GM18909 (cell line): ENCODE data around the gene ADCY5.

ENCODE experiments used
- ATAC-seq: cut with Tn5 transposase; IDR thresholded peaks from one replicate; pipeline ENCODE4 v1.9.1; 2021; ENCODE audit warnings: mild to moderate bottlenecking; ENCODE audit not compliant: unreplicated experiment, poor library complexity

The ADCY5 gene

GRCh38 chr3:123314359-123315270, 134.3 kb downstream of the ADCY5 start:
- ATAC-seq: no peak

- no peak for ATAC-seq
These were observed 135.0 kb downstream of the ADCY5 start for GRCh38 chr3:123313889-123314288.

GRCh38 chr3:123312331-123313265, 136.3 kb downstream of the ADCY5 start:
- no peak for ATAC-seq

GRCh38 chr3:123311201-123311600, 137.7 kb downstream of the ADCY5 start:
- ATAC-seq: no peak

DNA sequence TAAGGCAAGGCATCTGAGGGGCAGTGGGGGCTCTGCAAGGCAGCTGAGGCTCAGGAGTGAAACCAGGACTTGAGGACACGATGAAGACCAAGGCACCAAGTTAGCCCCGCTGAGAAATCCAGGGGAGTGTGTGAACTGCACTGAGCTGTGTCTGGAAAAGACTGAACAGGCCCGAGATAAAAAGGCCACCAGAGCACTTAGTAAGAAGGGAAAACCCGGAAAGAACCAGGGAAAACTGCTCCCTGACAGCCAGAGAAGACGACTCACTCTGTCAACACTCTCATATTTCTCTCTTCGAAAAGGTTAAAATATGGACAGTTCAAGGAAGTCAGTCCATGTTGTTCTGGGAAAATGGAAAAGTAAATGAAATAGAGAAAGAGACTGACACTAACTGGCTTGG, 138.1 kb downstream of the ADCY5 start:
- no peak for ATAC-seq

DNA sequence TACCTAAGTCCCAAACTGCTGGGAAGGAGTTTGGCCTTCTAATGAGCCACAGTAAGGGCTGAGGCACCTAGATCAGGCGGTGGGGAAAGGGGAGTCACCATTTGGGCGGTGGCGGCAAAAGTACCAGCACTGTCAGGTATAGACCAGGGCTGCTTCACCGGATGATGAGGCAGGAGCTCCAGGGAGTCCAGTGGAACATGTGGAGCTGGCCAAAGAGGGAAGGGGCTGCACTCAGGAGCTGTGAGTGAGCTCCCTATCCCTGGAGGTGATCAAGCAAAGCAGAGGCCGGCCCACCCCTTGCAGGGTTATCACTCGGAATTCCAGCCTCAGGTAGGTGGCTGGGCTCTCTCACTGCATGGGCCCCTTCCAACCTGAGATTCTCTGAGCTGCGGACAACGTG, 138.7 kb downstream of the ADCY5 start:
- ATAC-seq: no peak

GRCh38 chr3:123307064-123307463, 141.8 kb downstream of the ADCY5 start:
- no peak for ATAC-seq

GRCh38 chr3:123305192-123305591, 143.7 kb downstream of the ADCY5 start:
- ATAC-seq: no peak

DNA sequence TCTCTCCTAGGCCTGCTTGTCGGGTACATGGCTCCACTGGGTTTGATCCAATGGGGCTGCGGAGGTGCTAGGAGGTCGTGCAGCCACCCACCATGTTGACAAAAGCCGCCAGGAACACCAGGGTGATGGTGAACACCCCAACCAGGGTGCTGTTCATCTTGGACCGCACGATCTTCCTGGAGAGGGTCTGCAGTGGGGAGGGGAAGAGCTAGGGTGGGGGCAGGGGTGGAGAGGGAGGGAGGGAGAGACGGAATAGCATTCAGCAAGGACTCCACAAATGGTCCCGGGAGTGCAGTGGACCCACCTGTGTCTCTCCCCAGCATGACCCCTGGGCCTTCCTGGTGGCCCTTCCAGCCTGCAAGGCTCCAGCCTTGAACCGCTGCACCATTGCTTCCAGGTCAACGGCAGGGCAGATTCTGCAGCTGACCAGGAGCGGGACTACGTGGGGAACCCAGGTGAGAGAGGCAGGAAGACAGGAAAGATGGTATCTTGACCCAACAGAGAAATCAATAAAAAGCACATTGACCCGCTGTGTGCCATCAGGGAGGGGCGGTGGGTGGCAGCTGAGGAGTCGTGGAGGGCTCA, 144.8 kb downstream of the ADCY5 start:
- ATAC-seq: no peak

GRCh38 chr3:123302961-123303360, 145.9 kb downstream of the ADCY5 start:
- no peak for ATAC-seq

DNA sequence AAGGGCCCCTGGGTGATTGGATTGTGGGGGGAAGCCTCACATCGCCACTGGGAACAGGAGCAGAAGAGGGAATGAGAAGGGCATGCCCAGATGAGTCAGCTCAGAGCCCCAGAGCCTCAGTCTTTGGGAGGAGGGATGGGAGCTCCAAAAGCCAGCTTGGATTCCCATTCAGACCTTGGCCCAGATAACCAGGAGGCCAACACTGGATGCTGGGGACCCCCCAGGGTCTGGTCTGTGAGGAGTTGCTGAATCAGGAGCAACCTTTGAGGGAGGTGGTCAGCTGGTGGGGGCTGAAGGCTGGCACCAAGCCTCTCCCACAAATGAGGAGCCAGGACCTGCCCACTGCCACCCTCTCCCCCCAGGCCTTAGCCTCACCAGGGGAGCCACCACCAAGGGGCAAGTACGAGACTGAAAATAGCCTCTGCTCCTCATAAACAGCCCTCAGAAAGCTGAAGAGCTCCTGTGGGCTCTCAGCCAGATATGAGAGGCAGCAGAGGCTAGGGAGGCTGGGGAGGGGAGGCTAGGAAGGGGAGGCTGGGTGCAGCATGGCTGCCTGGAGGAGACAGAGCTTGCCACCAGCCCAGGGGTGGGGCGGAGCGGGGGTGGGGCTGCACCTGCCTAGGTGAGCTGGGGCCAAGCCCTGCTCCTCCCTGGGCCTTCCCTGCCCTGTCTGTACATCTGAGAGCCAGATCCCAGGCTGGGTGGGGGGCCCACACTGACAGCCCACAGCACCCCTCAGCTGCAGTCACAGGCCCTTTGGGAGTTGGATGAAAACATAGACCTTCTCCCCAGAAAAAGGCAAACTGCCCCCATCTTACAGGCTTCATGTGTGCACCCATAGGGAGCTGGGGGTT, 147.3 kb downstream of the ADCY5 start:
- no peak for ATAC-seq

GRCh38 chr3:123300583-123300982, 148.3 kb downstream of the ADCY5 start:
- no peak for ATAC-seq

GRCh38 chr3:123300056-123300455, 148.8 kb downstream of the ADCY5 start:
- ATAC-seq: no peak

GRCh38 chr3:123299581-123299980, 149.3 kb downstream of the ADCY5 start:
- no peak for ATAC-seq

GRCh38 chr3:123298903-123299302, 150.0 kb downstream of the ADCY5 start:
- no peak for ATAC-seq

DNA sequence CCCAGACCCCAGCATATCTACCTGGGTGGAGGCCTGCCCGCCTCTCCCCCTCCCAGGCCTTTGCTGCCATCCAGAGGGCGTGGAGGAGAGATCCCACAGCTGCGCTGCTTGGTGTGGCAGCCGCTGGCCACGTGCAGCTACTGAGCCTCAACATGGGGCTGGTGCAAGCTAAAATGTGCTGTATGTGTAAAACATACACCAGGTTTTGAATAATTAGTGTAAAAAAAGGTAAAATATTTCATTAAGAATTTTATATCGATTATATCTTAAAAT, 151.3 kb downstream of the ADCY5 start:
- ATAC-seq: no peak

DNA sequence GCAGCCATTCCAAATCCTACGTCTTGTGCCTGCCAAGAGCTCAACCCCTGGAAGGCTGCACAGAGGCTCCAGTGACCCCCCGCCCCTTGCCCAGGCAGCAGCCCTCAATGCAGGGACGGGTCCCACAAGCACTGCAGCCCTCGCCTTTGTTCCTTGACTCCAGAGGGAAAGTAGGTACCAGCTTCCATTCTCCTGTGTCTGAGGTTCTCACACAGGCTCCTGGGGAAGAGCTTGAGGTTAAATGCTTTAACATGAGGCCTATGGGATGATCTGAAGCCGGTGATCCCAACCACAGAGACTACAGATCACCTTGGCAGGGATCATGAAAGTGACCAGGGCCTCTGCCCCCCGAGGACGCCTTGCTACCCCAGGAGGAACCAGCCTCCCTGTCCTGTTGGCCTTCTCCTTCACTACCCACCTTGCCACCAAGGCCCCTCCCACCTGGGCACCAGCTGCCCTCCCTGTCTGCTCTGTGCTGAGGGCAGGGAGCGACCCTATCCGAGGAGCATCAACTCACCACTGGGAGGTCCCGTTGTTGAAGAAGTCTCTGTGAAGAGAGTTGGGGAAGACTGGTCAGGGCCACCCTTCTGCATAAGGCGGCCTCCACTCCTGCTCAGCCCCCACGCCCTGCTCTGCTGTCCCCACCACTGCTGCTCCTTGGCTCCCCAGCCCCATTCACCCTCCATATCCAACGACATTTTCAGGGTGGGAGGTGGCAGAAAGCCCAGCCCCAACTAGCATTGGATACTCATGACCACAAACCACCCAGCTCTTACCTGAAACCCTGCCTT, 151.9 kb downstream of the ADCY5 start:
- no peak for ATAC-seq

- ATAC-seq: no peak
These were observed 152.6 kb downstream of the ADCY5 start for GRCh38 chr3:123296261-123296660.

GRCh38 chr3:123295901-123296250, 153.0 kb downstream of the ADCY5 start:
- no peak for ATAC-seq
